Kidney (tissue), 14 donors: ENCODE results near the gene SORD. TPM values are rescaled to one million over a fixed set of nuclear protein-coding genes. Genes with fewer than 3 reads are reported as not detected.
A peak's percentile ranks its signal among the peaks of the same experiment; 100 is the strongest.

Source experiments
- DNase-seq, 5 donors: peaks; one replicate each; pipeline ENCODE4 v3.0.0-alpha.2; 2013 to 2020
- FAIRE-seq: peaks from 2 replicates; lab custom pipeline; 2012; peaks lifted over from hg19 to GRCh38; lab: Jason Lieb, UNC
- H3K27ac ChIP-seq, 2 donors: one replicate each; pipeline ENCODE4 v1.7.0; 2013; ENCODE audit warnings: low read depth in 2 of 2, low read length in 2 of 2, inconsistent platforms in 1 of 2
- H3K27me3 ChIP-seq: one replicate; pipeline ENCODE4 v1.7.1; 2013; ENCODE audit warnings: low read length, inconsistent platforms; ENCODE audit not compliant: control insufficient read depth, insufficient read depth
- H3K36me3 ChIP-seq, 3 donors: one replicate each; pipeline versions ENCODE4 v1.7.0 to v1.7.1; 2013; ENCODE audit warnings: low read length in 3 of 3, control low read depth in 1 of 3, inconsistent platforms in 1 of 3; ENCODE audit not compliant: insufficient read depth in 3 of 3, control insufficient read depth in 2 of 3
- H3K4me1 ChIP-seq, 3 donors: one replicate each; pipeline versions ENCODE4 v1.7.0 to v1.7.1; 2013; ENCODE audit warnings: low read length in 3 of 3, inconsistent platforms in 1 of 3, low read depth in 1 of 3; ENCODE audit not compliant: control insufficient read depth in 2 of 3, insufficient read depth in 2 of 3
- H3K4me3 ChIP-seq, 3 donors: one replicate each; pipeline versions ENCODE4 v1.7.0 to v1.8.1; 2013; ENCODE audit warnings: low read length in 3 of 3, control low read depth in 1 of 3, inconsistent platforms in 1 of 3
- H3K9ac ChIP-seq, 3 donors: one replicate each; pipeline versions ENCODE4 v1.7.0 to v1.7.1; 2013; ENCODE audit warnings: low read length in 3 of 3, control low read depth in 1 of 3, inconsistent platforms in 1 of 3
- H3K9me3 ChIP-seq, 3 donors: one replicate each; pipeline versions ENCODE4 v1.7.0 to v1.7.1; 2013; ENCODE audit warnings: low read length in 3 of 3, control low read depth in 1 of 3, inconsistent platforms in 1 of 3; ENCODE audit not compliant: control insufficient read depth in 2 of 3, insufficient read depth in 1 of 3
- CTCF ChIP-seq: IDR thresholded peaks from 3 replicates; pipeline ENCODE4 v1.5.1; 2012; ENCODE audit warnings: mild to moderate bottlenecking, moderate library complexity, borderline replicate concordance; ENCODE audit not compliant: insufficient read depth; ENCODE audit errors: extremely low read depth
- intact Hi-C: fragments of 100-400 bp; cut with DNase I; formaldehyde crosslinking; loops from one replicate; pipeline ENCODE4 v1.11.1; 2022
- polyA plus RNA-seq: library from polyadenylated mRNA; stranded (reverse); fragments of 350-450 nt; fragmentation: Illumina TruSeq; extraction: RNeasy Lipid Tissue Mini Kit (QIAGEN cat#74804); gene quantifications from one replicate; pipeline ENCODE4 v1.2.3, GENCODE V29; 2014; ENCODE audit warnings: low read depth, low replicate concordance; ENCODE audit not compliant: insufficient read depth
- total RNA-seq: library from RNA; stranded (reverse); fragmentation: NEBNext Ultra II Directional; extraction: Animal tissue kit (Norgen Biotek cat#: 25700); gene quantifications from one replicate; pipeline ENCODE4 v1.2.1, GENCODE V29; 2021
- donor health status: control.
- donor health status: control.
- donor health status: control.
- donor health status: control.
- donor health status: control.
- donor health status: DM: yes; HTN: yes; CAD: no.
- donor health status: Normal renal cell carcinoma (clear cell type).

SORD gene
- total and polyA plus RNA-seq, 2 donors from 2014 or later, result 14.2 to 83.0 TPM

DNA sequence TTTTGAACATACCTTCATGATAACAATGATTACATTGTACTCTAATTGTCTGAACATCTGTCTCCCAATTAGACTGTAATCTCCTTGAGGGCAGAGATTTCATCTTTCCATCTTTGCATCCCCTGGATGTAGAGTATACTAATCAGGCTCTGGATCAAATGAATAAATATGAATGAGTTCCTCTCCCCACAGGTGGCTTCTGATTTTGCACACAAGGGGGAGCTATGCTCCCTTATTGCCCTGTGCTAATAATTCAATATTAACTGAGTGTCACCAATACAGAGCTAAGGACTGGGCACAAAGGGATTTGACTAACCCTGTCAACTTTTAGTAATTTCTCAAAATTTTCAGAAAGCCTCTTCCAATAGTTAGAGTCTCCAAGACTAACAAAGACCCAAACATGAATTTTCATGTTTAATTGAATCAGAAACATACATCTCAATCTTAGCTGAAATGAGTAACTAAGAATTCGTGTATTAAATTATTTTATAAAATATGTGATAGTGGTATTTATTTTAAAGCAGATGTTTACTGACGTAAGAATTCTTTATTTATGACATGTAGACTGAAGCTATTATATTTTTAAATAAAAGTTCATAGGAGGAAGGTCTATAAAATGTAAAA lies 103.7 kb downstream of the SORD start:
- FAIRE-seq (peak; percentile 35), DNase-seq (no peak)
- Histone ChIP-seq H3K4me3 (no peak overlapping the region), H3K27ac (no peak overlapping the region), H3K36me3 (no peaks in the 10 kb centered on the region), H3K4me1 (peaks cover 0 to 2% (median 0%) of the 10 kb centered on the region in 3 donors), H3K27me3 (peaks cover 18% of the 10 kb centered on the region), H3K9ac (no peak overlapping the region), H3K9me3 (no peaks in the 10 kb centered on the region)
- intact Hi-C loops, result no loop called here
- peak; percentile 48 for TF ChIP-seq CTCF

Other genes with a start within 250 kb of the SORD start
- not detected for gene TERB2, start 66.5 kb upstream of the SORD start, total RNA-seq
- gene TERB2, start 66.5 kb upstream of the SORD start, polyA plus RNA-seq, result not detected
- gene DUOX2, start 91.0 kb downstream of the SORD start, total RNA-seq, result 0.28 TPM
- gene DUOX2, start 91.0 kb downstream of the SORD start, polyA plus RNA-seq, result 0.26 TPM
- not detected for gene DUOXA2, start 91.1 kb downstream of the SORD start, total RNA-seq
- gene DUOXA2, start 91.1 kb downstream of the SORD start, polyA plus RNA-seq, result 0.37 TPM
- 1.4 TPM for gene DUOXA1, start 106.7 kb downstream of the SORD start, total RNA-seq
- 0.52 TPM for gene DUOXA1, start 106.7 kb downstream of the SORD start, polyA plus RNA-seq
- 1.6 TPM for gene DUOX1, start 106.8 kb downstream of the SORD start, total RNA-seq
- gene DUOX1, start 106.8 kb downstream of the SORD start, polyA plus RNA-seq, result 0.26 TPM
- 5.2 TPM for gene SHF, start 164.8 kb downstream of the SORD start, total RNA-seq
- 7.7 TPM for gene SHF, start 164.8 kb downstream of the SORD start, polyA plus RNA-seq
- not detected for gene SLC28A2, start 229.0 kb downstream of the SORD start, total RNA-seq
- 0.17 TPM for gene SLC28A2, start 229.0 kb downstream of the SORD start, polyA plus RNA-seq